ENCODE data around the gene PPFIA3. TPM values are rescaled to one million over a fixed set of nuclear protein-coding genes. Genes with fewer than 3 reads are reported as not detected.
A peak's percentile ranks its signal among the peaks of the same experiment; 100 is the strongest.

The PPFIA3 gene
- total and polyA plus RNA-seq, 2 donors (not counting 1 experiment from before 2014, with no cell fraction given) = 2.1 to 3.4 TPM

DNA sequence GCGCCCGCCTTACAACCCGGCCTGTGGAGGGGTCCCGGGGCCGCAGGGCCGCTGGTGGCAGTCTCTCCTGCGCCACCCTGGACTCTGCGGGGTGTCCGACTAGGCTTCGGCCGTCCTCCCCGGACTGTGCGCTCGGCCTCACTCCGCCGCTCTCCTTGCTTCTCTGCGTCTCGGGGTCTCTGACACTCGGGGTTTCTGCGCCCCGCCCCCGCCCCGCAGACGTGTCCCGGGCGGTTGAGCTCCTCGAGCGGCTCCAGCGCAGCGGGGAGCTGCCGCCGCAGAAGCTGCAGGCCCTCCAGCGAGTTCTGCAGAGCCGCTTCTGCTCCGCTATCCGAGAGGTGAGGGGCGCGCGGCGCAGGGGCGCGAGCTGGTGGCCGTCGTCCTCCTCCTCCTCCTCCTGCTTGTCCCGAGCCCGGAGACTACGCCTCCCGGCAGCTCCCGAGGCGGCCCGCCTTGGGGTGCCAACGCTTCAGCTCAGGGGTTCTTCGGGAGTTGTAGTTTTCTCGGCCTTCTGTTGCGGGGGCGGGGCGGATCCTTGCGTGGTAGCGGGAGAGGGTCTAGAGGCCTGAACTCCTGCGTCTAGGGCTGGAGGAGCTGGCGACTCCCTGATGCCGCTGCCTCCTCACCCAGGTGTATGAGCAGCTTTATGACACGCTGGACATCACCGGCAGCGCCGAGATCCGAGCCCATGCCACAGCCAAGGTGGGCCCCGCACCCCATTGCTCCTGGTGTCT, 4.5 kb upstream of the PPFIA3 start:
- DNase-seq (no peak), ATAC-seq (ENCODE audit: low read depth) (no peak)
- H3K4me1 ChIP-seq (ENCODE audit: control insufficient read depth in 2 of 2, insufficient read depth in 2 of 2, low read length in 2 of 2) = peaks cover 16 to 34% of the 10 kb centered on the region in 2 donors
- Mint-ChIP-seq H3K27me3 (no peaks in the 10 kb centered on the region), H3K27ac (no peak overlapping the region), H3K4me3 (peak overlapping the region; percentile 74), H3K9me3 (ENCODE audit: insufficient read depth) (no peaks in the 10 kb centered on the region), H3K4me1 (peaks cover 43% of the 10 kb centered on the region)
- no peaks in the 10 kb centered on the region for H3K36me3 ChIP-seq (replicated peaks in 1 of 2; ENCODE audit: control extremely low read depth in 1 of 2, control insufficient read depth in 1 of 2, extremely low read depth in 1 of 2, insufficient read depth in 2 of 2, low read length in 1 of 2)
- TF ChIP-seq, protein P1, sequence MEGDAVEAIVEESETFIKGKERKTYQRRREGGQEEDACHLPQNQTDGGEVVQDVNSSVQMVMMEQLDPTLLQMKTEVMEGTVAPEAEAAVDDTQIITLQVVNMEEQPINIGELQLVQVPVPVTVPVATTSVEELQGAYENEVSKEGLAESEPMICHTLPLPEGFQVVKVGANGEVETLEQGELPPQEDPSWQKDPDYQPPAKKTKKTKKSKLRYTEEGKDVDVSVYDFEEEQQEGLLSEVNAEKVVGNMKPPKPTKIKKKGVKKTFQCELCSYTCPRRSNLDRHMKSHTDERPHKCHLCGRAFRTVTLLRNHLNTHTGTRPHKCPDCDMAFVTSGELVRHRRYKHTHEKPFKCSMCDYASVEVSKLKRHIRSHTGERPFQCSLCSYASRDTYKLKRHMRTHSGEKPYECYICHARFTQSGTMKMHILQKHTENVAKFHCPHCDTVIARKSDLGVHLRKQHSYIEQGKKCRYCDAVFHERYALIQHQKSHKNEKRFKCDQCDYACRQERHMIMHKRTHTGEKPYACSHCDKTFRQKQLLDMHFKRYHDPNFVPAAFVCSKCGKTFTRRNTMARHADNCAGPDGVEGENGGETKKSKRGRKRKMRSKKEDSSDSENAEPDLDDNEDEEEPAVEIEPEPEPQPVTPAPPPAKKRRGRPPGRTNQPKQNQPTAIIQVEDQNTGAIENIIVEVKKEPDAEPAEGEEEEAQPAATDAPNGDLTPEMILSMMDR (IDR thresholded peaks at IDR 0.05) = no peak
- no peak for TF ChIP-seq EZH2 (IDR thresholded peaks at IDR 0.05; ENCODE audit: borderline replicate concordance, insufficient read depth, low read depth, low read length, poor library complexity, severe bottlenecking)
- 15% methylated on average over 61 of the region's 68 CpGs for WGBS (ENCODE audit: insufficient coverage)
- peak overlapping the region; percentile 82 for H2AFZ ChIP-seq (ENCODE audit: insufficient read depth, low read depth, low read length, poor library complexity, severe bottlenecking)
- no peaks in the 10 kb centered on the region for H3K9me3 ChIP-seq (ENCODE audit: control extremely low read depth in 1 of 3, control insufficient read depth in 2 of 3, insufficient read depth in 1 of 3, low read length in 2 of 3)
- ChIA-PET POLR2A (interaction anchor here (0.5 to 1.3 kb wide), 3 partner anchors 13 to 331 kb away, joined by 4 to 7 read pairs (median 4); a partner anchor contains a TSS), CTCF (interaction anchor here (0.6 to 5.6 kb wide), 19 partner anchors 9 to 550 kb away, joined by 3 to 33 read pairs (median 4); partner anchors contain the start of genes GYS1, NOSIP and RUVBL2)
- H3K4me3 ChIP-seq (ENCODE audit: control extremely low read depth in 1 of 5, extremely low read depth in 1 of 5, insufficient read depth in 1 of 5, low read depth in 2 of 5, low read length in 4 of 5) = peak overlapping the region in 4 of 5 experiments; percentile 59 to 78 (median 68)
- H3K27ac ChIP-seq (ENCODE audit: low read length in 2 of 2) = no peak overlapping the region
- H3K9ac ChIP-seq (ENCODE audit: low read length) = peak overlapping the region; percentile 71
- H4K20me1 ChIP-seq (ENCODE audit: control insufficient read depth, insufficient read depth, low read length, poor library complexity, severe bottlenecking) = no peaks in the 10 kb centered on the region
- H3K27me3 ChIP-seq (replicated peaks in 1 of 4; ENCODE audit: control extremely low read depth in 1 of 4, control insufficient read depth in 3 of 4, insufficient read depth in 4 of 4, low read length in 3 of 4) = peaks cover 0 to 3% (median 1%) of the 10 kb centered on the region in 4 experiments
- no peaks in the 10 kb centered on the region for H3K79me2 ChIP-seq (ENCODE audit: control insufficient read depth, insufficient read depth, low read length)
- peak overlapping the region; percentile 98 for H3K4me2 ChIP-seq (replicated peaks; ENCODE audit: low read depth, low read length, poor library complexity, severe bottlenecking)
- intact Hi-C loops (cut with micrococcal nuclease) = loop anchor here (1.0 to 10.0 kb wide), 8 partner anchors 14 to 703 kb away; partner anchors contain the start of genes DBP, GYS1, MED25 and PRMT1

DNA sequence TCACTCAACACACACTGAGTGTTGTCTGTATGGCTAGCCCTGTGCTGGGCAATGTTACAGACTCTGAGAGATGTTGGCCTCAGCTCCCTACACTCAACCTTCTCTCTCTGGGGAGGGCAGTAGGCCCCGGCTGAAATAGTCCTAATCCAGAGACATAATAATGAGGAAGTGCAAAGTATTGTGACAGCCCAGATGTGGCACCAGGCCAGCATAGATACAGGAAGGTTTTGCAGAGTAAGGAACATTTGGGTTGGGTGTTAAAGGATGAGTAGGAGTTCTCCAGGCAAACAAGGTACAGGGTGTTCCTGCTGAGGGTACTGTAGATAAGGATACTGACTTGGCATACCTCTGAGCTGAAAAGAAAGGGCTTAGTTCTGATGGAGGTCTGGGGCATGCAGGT, 2.8 kb upstream of the PPFIA3 start:
- peak overlapping the region; percentile 90 for H3K4me3 Mint-ChIP-seq

More for the DNA sequence above, 2.8 kb upstream of the PPFIA3 start:
- ChIA-PET POLR2A (no interaction called here), CTCF (interaction anchor here (0.7 to 5.6 kb wide), 2 partner anchors 11 to 19 kb away, joined by 3 to 33 read pairs; no protein-coding TSS in a partner anchor)
- H3K36me3 ChIP-seq (replicated peaks in 1 of 2; ENCODE audit: control extremely low read depth in 1 of 2, control insufficient read depth in 1 of 2, extremely low read depth in 1 of 2, insufficient read depth in 2 of 2, low read length in 1 of 2) = no peaks in the 10 kb centered on the region
- Mint-ChIP-seq H3K27ac (peak overlapping the region; percentile 46), H3K9me3 (ENCODE audit: insufficient read depth) (no peaks in the 10 kb centered on the region), H3K4me1 (peaks cover 50% of the 10 kb centered on the region), H3K27me3 (peaks cover 6% of the 10 kb centered on the region)
- intact Hi-C loops (cut with micrococcal nuclease) = loop anchor here (5.0 to 10.0 kb wide), 4 partner anchors 122 to 701 kb away; partner anchors contain the start of genes DBP, GYS1, MED25 and PRMT1
- TF ChIP-seq, protein P1 (IDR thresholded peaks at IDR 0.05) = no peak
- TF ChIP-seq EZH2 (IDR thresholded peaks at IDR 0.05; ENCODE audit: borderline replicate concordance, insufficient read depth, low read depth, low read length, poor library complexity, severe bottlenecking) = no peak
- no CpG with 5 or more reads among the region's 1 CpG for WGBS (ENCODE audit: insufficient coverage)
- ATAC-seq (ENCODE audit: low read depth) (no peak), DNase-seq (peak; percentile 25)
- H3K4me2 ChIP-seq (replicated peaks; ENCODE audit: low read depth, low read length, poor library complexity, severe bottlenecking) = no peak overlapping the region
- H3K4me1 ChIP-seq (ENCODE audit: control insufficient read depth in 2 of 2, insufficient read depth in 2 of 2, low read length in 2 of 2) = peaks cover 25 to 40% of the 10 kb centered on the region in 2 donors
- H2AFZ ChIP-seq (ENCODE audit: insufficient read depth, low read depth, low read length, poor library complexity, severe bottlenecking) = no peak overlapping the region
- H3K27me3 ChIP-seq (replicated peaks in 1 of 4; ENCODE audit: control extremely low read depth in 1 of 4, control insufficient read depth in 3 of 4, insufficient read depth in 4 of 4, low read length in 3 of 4) = peaks cover 0 to 11% (median 2%) of the 10 kb centered on the region in 4 experiments
- H4K20me1 ChIP-seq (ENCODE audit: control insufficient read depth, insufficient read depth, low read length, poor library complexity, severe bottlenecking) = no peaks in the 10 kb centered on the region
- H3K79me2 ChIP-seq (ENCODE audit: control insufficient read depth, insufficient read depth, low read length) = no peaks in the 10 kb centered on the region
- no peak overlapping the region for H3K4me3 ChIP-seq (ENCODE audit: control extremely low read depth in 1 of 5, extremely low read depth in 1 of 5, insufficient read depth in 1 of 5, low read depth in 2 of 5, low read length in 4 of 5)
- H3K9me3 ChIP-seq (ENCODE audit: control extremely low read depth in 1 of 3, control insufficient read depth in 2 of 3, insufficient read depth in 1 of 3, low read length in 2 of 3) = no peaks in the 10 kb centered on the region
- no peak overlapping the region for H3K27ac ChIP-seq (ENCODE audit: low read length in 2 of 2)
- no peak overlapping the region for H3K9ac ChIP-seq (ENCODE audit: low read length)
